Body of pancreas (tissue), 4 donors: Measurements from ENCODE around the gene CCDC185.

Experiments used
- CTCF ChIP-seq, 7 experiments: fragments of 450-650 bp in 4 of 7; fragments of 200-600 bp in 3 of 7; sonication (generic) in 3 of 7; IDR thresholded peaks; one replicate each; pipeline ENCODE4 v1.5.1; 2016 to 2019; ENCODE audit warnings: antibody characterized with exemption in 7 of 7
- POLR2A ChIP-seq, 3 donors: fragments of 450-650 bp; IDR thresholded peaks; one replicate each; pipeline ENCODE4 v1.6.1; 2016; ENCODE audit warnings: antibody characterized with exemption in 3 of 3, mild to moderate bottlenecking in 2 of 3

- TF ChIP-seq CTCF (IDR thresholded peaks at IDR 0.05): no peak
- TF ChIP-seq POLR2A (IDR thresholded peaks at IDR 0.05): no peak
Measured at GRCh38 chr1:223443397-223443796, 50.2 kb downstream of the CCDC185 start.
